COLO829 (cell line): ENCODE data around the gene CABCOCO1.

Experiments used
- DNase-seq: peaks from one replicate; pipeline ENCODE4 v3.0.0; 2012; ENCODE audit warnings: low spot score

The CABCOCO1 gene

DNA sequence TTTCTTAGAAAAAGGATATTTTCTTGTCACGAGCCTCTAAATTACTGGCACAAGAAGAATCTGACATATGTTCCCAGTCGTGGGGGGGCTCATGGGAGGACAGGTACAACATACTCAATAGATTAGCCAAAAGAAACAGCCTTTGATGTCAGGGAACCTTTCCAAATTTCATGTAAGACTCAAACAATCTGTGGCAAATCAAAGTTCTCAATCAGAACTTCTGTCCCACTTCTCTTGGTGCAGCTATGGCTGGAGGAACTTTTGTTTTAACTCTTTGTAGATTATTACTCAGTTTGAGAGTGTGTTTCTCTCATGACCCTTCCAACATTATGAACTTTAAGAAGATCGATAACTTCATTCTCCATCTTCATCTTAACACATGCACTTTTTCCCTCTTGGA lies 124.4 kb downstream of the CABCOCO1 start:
- no peak for DNase-seq

DNA sequence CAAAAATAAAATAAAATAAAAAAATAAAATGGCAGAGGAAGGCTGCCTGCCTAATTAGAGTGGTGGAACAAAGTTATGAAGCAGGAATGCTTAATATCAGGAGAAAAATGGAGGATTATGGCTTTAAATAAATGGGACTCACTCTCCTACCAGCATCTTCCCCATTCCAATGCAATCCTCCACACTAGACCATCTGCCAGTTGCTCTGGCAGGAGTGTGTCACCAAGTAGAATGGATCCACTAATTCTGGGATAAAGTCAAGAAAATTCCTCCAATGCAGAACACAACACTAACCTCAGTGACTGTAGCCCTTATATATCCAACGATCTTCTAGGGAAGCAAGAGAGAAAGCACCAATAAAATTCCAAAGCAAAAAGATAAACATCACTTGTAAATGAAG lies 126.3 kb downstream of the CABCOCO1 start:
- DNase-seq: no peak

DNA sequence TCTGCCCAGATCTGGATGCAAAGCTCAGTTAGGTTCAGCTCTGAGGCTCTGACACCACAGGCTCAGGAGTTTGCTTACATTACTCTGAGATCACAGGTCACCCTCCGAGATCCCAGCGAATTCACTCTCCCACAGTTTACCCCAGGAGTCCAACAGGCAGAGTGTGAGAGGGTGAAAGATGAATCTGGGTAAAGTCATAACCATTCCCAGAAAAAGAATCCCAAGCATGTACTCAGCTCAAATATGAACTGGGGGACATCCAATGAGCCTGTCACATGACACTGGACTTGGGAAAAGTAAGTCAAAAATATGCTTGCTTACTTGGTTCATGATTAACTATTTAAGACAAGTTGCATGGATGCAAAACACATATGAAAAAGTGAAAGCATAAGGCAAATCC lies 128.5 kb downstream of the CABCOCO1 start:
- no peak for DNase-seq

GRCh38 chr10:61792097-61792716 lies 129.5 kb downstream of the CABCOCO1 start:
- no peak for DNase-seq

DNA sequence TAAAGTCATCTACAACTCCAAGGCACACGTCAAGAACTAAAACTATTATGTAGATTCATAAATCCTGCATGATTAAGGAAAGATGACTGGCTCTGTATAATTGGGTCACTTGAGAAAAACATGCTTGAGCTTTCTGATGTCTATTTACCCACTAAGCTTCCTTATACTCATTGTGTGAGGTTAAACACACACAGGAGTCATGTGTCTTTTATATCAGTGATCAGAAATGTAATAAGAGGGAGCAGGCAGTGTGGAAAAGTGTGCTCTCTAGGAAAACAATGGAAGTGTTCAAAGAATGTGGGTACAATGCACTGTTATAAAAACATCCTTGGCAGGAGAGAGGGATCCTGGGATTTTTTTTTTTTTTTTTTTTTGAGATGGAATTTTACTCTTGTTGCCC lies 130.2 kb downstream of the CABCOCO1 start:
- no peak for DNase-seq

GRCh38 chr10:61793760-61794703 lies 131.3 kb downstream of the CABCOCO1 start:
- DNase-seq: no peak

GRCh38 chr10:61795147-61795546 lies 132.4 kb downstream of the CABCOCO1 start:
- DNase-seq: no peak

DNA sequence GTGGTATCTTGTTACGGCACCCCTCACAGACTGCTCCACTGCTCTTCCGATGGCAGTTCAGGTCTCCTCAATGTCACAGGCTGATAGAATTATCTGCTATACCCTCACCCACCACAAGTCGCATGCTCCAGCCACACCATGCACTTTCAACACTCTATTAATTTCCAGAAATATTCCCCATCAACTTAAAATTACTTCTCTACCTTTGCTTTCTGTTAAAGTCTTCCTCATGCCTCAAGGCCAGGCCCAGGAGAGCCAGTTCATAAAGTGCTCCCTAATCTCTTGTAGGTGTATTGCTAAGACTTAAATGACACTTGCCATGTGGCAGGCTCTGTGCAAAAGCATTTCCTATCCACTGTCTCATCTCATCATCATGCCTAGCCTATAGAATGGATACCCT lies 132.8 kb downstream of the CABCOCO1 start:
- DNase-seq: no peak

GRCh38 chr10:61796785-61797184 lies 134.1 kb downstream of the CABCOCO1 start:
- no peak for DNase-seq

DNA sequence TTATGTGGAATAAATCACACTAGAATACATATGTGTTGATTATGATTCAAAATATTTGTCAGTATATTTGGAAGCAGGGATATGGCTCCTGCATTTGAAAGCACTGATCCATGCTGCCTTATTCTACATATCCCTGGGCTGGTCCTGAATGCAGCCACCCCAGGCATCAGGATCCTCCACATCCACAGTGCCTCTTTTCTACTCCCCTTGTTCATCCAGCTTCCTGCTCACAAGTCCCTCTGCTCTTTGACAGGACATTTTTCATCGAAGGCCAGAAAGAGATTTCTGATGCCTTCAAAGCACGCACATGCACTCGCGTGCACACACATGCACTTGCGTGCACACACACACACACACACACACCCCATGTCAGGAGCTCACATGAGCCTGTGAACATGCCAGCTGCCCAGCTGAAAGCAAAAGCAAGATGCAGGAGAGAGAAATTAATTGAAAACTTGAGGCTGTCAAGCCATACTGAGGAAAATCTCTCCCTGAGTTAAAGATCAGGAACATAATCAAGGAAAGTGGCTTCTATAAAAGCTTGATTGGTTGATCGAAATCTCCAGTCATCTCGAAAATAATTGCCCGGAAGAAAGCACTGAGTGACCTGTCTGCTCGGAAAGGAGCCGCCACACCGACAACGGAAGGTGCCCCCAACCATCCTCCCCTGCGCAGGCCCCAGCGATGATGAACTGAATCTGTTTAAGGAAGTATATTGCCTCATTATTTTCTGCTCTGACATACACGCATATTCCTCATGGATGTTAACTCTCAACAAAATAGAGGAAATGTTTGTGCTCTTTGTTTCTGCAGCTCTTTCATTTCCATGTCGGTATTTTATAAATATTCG lies 134.8 kb downstream of the CABCOCO1 start:
- DNase-seq: no peak

GRCh38 chr10:61798713-61799112 lies 136.0 kb downstream of the CABCOCO1 start:
- DNase-seq: no peak

DNA sequence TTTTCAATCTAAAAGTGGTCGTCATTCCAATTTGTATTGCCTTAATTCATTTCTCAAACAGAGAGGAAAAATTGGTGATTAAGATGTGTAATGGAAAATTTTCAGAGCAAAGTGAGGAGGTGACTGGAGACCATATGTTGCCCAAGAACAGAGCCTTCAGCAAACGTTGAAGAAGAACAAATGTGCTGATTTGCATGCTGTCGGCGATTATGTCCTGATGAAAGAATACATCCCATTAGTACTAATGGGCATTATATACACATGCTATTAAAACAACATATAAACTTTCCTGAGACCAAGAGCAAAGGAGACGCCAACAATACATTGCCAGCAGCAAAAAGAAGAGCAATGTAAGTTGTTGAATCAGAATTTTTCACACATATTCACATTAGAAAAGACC lies 138.8 kb downstream of the CABCOCO1 start:
- no peak for DNase-seq

DNA sequence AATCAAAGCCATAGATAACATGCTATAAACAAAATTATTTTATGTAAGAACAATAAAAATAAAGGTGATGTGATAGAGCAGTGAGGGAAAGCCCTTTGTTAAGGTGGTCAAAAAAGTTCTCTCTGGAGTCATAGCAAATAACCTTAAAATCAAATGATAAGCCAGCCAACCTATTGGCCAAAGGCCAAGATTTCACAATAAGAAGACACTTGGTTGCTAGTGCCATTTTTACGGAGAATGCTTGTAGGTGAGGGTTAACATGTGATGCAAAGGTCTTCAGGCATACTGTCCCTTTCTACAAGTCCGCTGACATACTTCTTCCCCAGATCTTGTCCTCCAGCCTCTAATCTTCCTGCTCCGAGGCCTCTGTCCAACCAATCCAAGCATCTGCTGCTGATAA lies 140.5 kb downstream of the CABCOCO1 start:
- no peak for DNase-seq

GRCh38 chr10:61804414-61804813 lies 141.7 kb downstream of the CABCOCO1 start:
- no peak for DNase-seq

DNA sequence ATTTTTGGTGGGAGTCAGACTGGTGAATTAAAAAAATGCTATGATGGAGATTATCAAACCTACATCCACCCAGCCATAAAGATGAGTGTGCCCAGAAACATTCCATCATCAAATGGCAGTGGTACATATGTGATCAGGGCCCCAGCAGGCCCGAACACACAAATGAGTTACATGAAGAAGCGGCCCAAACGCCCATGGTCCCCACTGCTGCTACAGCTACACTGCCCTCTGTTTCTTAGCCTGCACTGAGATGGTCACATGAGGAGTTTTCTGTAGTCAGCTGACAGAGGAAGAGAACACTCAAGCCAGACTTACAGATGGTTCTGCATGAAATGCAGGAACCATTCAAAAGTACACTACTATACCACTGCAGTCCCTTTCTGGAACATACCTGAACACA lies 142.4 kb downstream of the CABCOCO1 start:
- DNase-seq: no peak

DNA sequence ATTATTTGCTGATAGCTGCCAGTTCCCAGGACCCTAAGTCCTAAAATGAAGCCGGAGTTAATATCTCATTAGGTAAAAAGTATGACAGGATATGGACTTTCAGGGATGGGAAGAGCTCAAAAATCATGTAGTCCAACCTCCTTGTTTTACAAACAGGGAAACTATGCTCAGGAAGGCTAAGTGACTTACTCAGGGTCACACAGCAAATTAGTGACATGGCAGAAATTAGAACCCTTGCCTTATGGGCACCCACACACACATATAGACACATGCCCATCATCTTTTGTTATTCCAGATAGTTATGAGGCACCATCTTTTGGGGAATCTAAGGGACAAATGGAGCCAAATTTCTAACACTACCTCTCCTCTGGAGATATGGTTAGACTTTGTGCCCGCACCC lies 147.5 kb downstream of the CABCOCO1 start:
- DNase-seq: no peak

DNA sequence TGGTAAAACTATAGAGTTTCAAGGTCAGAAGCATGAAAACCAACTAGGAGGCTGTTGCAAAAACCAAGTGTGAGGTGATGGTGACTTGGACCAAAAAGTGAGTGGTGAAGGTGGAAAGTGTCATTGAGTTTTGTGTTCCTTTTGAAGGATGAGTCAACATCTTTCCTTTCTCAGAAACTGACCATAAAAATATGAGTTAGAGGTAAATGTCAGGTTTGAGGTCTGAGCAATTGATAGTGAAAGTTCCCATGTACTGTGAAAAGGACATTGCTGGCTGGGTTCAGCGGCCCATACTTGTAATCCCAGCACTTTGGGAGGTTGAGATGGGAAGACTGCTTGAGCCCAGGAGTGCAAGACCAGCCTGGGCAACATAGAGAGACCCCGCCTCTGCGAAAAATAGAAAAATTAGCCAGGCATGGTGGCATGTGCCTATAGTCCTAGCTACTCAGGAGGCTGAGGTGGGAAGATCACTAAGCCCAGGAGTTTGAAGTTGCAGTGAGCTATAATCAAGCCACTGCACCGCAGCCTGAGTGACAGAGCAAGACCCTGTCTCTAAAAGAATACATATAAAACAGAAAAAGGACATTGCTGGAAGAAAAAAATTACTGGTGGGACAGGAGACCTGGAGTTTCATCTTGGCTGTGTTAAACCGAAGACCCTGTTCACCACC lies 149.5 kb downstream of the CABCOCO1 start:
- DNase-seq: no peak

DNA sequence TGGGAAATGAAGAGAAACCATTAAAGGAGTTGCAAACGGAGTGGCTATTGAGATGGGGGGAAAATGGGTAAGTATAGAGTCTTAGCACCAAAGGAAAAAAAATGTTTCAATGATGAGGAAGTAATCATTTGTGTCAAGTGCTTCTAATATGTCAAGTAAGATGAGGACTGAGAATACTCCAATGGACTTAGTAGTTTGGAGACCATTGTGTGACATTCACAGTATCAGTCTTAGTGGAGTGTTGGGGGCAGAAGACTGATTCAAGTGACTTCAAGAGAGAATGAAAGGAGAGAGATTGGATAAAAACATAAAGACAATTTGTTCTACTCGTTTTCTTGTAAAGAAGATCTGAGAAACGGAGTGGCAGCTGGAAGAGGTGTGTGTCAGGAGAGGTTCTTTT lies 150.2 kb downstream of the CABCOCO1 start:
- DNase-seq: no peak

- no peak for DNase-seq
These were observed 151.4 kb downstream of the CABCOCO1 start for GRCh38 chr10:61814160-61814559.

- DNase-seq: no peak
These were observed 152.8 kb downstream of the CABCOCO1 start for GRCh38 chr10:61815496-61815895.
